ENCODE results near the gene MN1.

MN1 gene

GRCh38 chr22:27833803-27834202 lies 32.2 kb upstream of the MN1 start:
- TF ChIP-seq POLR2AphosphoS5 (IDR thresholded peaks at IDR 0.05; ENCODE audit: borderline replicate concordance, low read depth, low read length) (no peak), EZH2 (IDR thresholded peaks at IDR 0.05) (no peak), FOXP2 (optimal IDR thresholded peaks at IDR 0.05; ENCODE audit: control extremely low read depth, extremely low read length, insufficient read depth) (no peak)
- H3K36me3 ChIP-seq (ENCODE audit: insufficient read depth, low read length), result no peaks in the 10 kb centered on the region
- DNase-seq (ENCODE audit: low read depth, low spot score), result no peak

GRCh38 chr22:27832606-27833005 lies 31.1 kb upstream of the MN1 start:
- Histone ChIP-seq H3K27ac (no peak overlapping the region), H3K9ac (ENCODE audit: insufficient read length) (no peak overlapping the region), H3K9me3 (ENCODE audit: low read depth, low read length) (no peaks in the 10 kb centered on the region), H3K4me3 (no peak overlapping the region), H3K36me3 (ENCODE audit: insufficient read depth, low read length) (no peaks in the 10 kb centered on the region)
- no peak for DNase-seq (ENCODE audit: low read depth, low spot score)
- TF ChIP-seq FOXP2 (optimal IDR thresholded peaks at IDR 0.05; ENCODE audit: control extremely low read depth, extremely low read length, insufficient read depth) (no peak), POLR2AphosphoS5 (IDR thresholded peaks at IDR 0.05; ENCODE audit: borderline replicate concordance, low read depth, low read length) (no peak), EZH2 (IDR thresholded peaks at IDR 0.05) (no peak)

More at GRCh38 chr22:27833803-27834202, 32.2 kb upstream of the MN1 start:
- Histone ChIP-seq H3K9me3 (ENCODE audit: low read depth, low read length) (no peaks in the 10 kb centered on the region), H3K4me3 (no peak overlapping the region), H3K27ac (no peak overlapping the region), H3K9ac (ENCODE audit: insufficient read length) (no peak overlapping the region)

GRCh38 chr22:27829620-27830019 lies 28.1 kb upstream of the MN1 start:
- no peak overlapping the region for H3K9ac ChIP-seq (ENCODE audit: insufficient read length)
- TF ChIP-seq EZH2 (IDR thresholded peaks at IDR 0.05), result no peak
- no peak for TF ChIP-seq POLR2AphosphoS5 (IDR thresholded peaks at IDR 0.05; ENCODE audit: borderline replicate concordance, low read depth, low read length)
- TF ChIP-seq FOXP2 (optimal IDR thresholded peaks at IDR 0.05; ENCODE audit: control extremely low read depth, extremely low read length, insufficient read depth), result no peak
- H3K4me3 ChIP-seq, result no peak overlapping the region
- no peak for DNase-seq (ENCODE audit: low read depth, low spot score)
- no peaks in the 10 kb centered on the region for H3K9me3 ChIP-seq (ENCODE audit: low read depth, low read length)
- H3K36me3 ChIP-seq (ENCODE audit: insufficient read depth, low read length), result no peaks in the 10 kb centered on the region
- no peak overlapping the region for H3K27ac ChIP-seq

- no peak for DNase-seq (ENCODE audit: low read depth, low spot score)
- TF ChIP-seq EZH2 (IDR thresholded peaks at IDR 0.05) (no peak), FOXP2 (optimal IDR thresholded peaks at IDR 0.05; ENCODE audit: control extremely low read depth, extremely low read length, insufficient read depth) (no peak), POLR2AphosphoS5 (IDR thresholded peaks at IDR 0.05; ENCODE audit: borderline replicate concordance, low read depth, low read length) (no peak)
Measured at GRCh38 chr22:27827604-27828587, 26.3 kb upstream of the MN1 start.

GRCh38 chr22:27825174-27825573 lies 23.6 kb upstream of the MN1 start:
- TF ChIP-seq FOXP2 (optimal IDR thresholded peaks at IDR 0.05; ENCODE audit: control extremely low read depth, extremely low read length, insufficient read depth), result no peak
- no peak for TF ChIP-seq POLR2AphosphoS5 (IDR thresholded peaks at IDR 0.05; ENCODE audit: borderline replicate concordance, low read depth, low read length)
- TF ChIP-seq EZH2 (IDR thresholded peaks at IDR 0.05), result no peak
- no peaks in the 10 kb centered on the region for H3K9me3 ChIP-seq (ENCODE audit: low read depth, low read length)
- DNase-seq (ENCODE audit: low read depth, low spot score), result no peak

More at GRCh38 chr22:27827604-27828587, 26.3 kb upstream of the MN1 start:
- Histone ChIP-seq H3K4me3 (no peak overlapping the region), H3K36me3 (ENCODE audit: insufficient read depth, low read length) (no peaks in the 10 kb centered on the region), H3K27ac (no peak overlapping the region), H3K9me3 (ENCODE audit: low read depth, low read length) (no peaks in the 10 kb centered on the region), H3K9ac (ENCODE audit: insufficient read length) (no peak overlapping the region)

GRCh38 chr22:27823221-27823620 lies 21.7 kb upstream of the MN1 start:
- Histone ChIP-seq H3K9me3 (ENCODE audit: low read depth, low read length) (no peaks in the 10 kb centered on the region), H3K9ac (ENCODE audit: insufficient read length) (no peak overlapping the region), H3K36me3 (ENCODE audit: insufficient read depth, low read length) (no peaks in the 10 kb centered on the region), H3K27ac (no peak overlapping the region), H3K4me3 (no peak overlapping the region)
- DNase-seq (ENCODE audit: low read depth, low spot score), result no peak
- no peak for TF ChIP-seq POLR2AphosphoS5 (IDR thresholded peaks at IDR 0.05; ENCODE audit: borderline replicate concordance, low read depth, low read length)
- no peak for TF ChIP-seq EZH2 (IDR thresholded peaks at IDR 0.05)
- no peak for TF ChIP-seq FOXP2 (optimal IDR thresholded peaks at IDR 0.05; ENCODE audit: control extremely low read depth, extremely low read length, insufficient read depth)

More at GRCh38 chr22:27825174-27825573, 23.6 kb upstream of the MN1 start:
- Histone ChIP-seq H3K36me3 (ENCODE audit: insufficient read depth, low read length) (no peaks in the 10 kb centered on the region), H3K27ac (no peak overlapping the region), H3K9ac (ENCODE audit: insufficient read length) (no peak overlapping the region), H3K4me3 (no peak overlapping the region)

GRCh38 chr22:27820896-27821866 lies 19.6 kb upstream of the MN1 start:
- TF ChIP-seq POLR2AphosphoS5 (IDR thresholded peaks at IDR 0.05; ENCODE audit: borderline replicate concordance, low read depth, low read length) (no peak), EZH2 (IDR thresholded peaks at IDR 0.05) (no peak), FOXP2 (optimal IDR thresholded peaks at IDR 0.05; ENCODE audit: control extremely low read depth, extremely low read length, insufficient read depth) (no peak)
- no peaks in the 10 kb centered on the region for H3K36me3 ChIP-seq (ENCODE audit: insufficient read depth, low read length)
- H3K9ac ChIP-seq (ENCODE audit: insufficient read length), result no peak overlapping the region
- no peak for DNase-seq (ENCODE audit: low read depth, low spot score)
- H3K4me3 ChIP-seq, result no peak overlapping the region
- H3K9me3 ChIP-seq (ENCODE audit: low read depth, low read length), result no peaks in the 10 kb centered on the region
- H3K27ac ChIP-seq, result no peak overlapping the region

- TF ChIP-seq EZH2 (IDR thresholded peaks at IDR 0.05), result no peak
- TF ChIP-seq POLR2AphosphoS5 (IDR thresholded peaks at IDR 0.05; ENCODE audit: borderline replicate concordance, low read depth, low read length), result no peak
- TF ChIP-seq FOXP2 (optimal IDR thresholded peaks at IDR 0.05; ENCODE audit: control extremely low read depth, extremely low read length, insufficient read depth), result no peak
- Histone ChIP-seq H3K9me3 (ENCODE audit: low read depth, low read length) (no peaks in the 10 kb centered on the region), H3K27ac (no peak overlapping the region), H3K4me3 (no peak overlapping the region), H3K36me3 (ENCODE audit: insufficient read depth, low read length) (no peaks in the 10 kb centered on the region), H3K9ac (ENCODE audit: insufficient read length) (no peak overlapping the region)
- no peak for DNase-seq (ENCODE audit: low read depth, low spot score)
Measured at GRCh38 chr22:27816552-27816951, 15.0 kb upstream of the MN1 start.
